Activated CD4-positive, CD25-positive, alpha-beta regulatory T cell treated with anti-CD3 and anti-CD28 coated beads, Interleukin-2, amount 50 U/mL, for 24 hours (primary cell): Measurements from ENCODE around the gene SBNO1.
"Not testable (repeated sequence)": the region's sequence is repeated elsewhere in the genome, so short reads cannot be mapped to it uniquely, and the experiment has no call there.

Experiments
- ATAC-seq, 2 donors: fragments of 150-1000 bp; cut with Tn5 transposase; one replicate each; pipeline ENCODE4 v1.10.0; 2021; ENCODE audit warnings: mild to moderate bottlenecking in 1 of 2, moderate library complexity in 1 of 2

SBNO1 gene

DNA sequence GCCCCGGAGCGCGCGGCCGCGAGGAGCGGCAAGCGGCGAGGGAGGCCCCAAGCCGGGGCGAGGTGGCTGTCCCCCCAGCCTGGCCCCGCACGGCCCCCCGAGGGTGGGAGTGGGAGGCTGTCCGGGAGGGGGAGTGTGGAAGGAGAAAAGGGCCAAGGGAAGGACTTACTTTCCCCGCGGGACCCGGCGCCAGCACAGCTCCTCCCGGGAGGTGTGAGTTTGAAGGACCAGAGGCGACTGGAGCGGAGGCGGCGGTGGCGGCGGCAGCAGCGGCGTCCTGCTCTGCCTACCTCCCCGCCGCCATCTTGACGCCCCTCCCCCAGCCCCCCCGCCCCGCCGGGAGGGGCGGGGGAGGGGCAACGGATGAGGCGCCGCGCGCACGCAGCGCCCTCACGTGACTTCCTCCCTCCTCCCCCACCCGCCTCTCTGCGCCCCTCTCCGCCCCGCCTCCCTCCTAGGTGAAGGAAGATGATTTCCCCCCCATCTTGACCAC, at the start of gene SBNO1:
Gene SBNO1 (minus strand): TSS at position 316 of the 493 bp plus-strand sequence. CDS start 14,406 bp downstream, outside the sequence.
- peak; percentile 42 to 47 for ATAC-seq

DNA sequence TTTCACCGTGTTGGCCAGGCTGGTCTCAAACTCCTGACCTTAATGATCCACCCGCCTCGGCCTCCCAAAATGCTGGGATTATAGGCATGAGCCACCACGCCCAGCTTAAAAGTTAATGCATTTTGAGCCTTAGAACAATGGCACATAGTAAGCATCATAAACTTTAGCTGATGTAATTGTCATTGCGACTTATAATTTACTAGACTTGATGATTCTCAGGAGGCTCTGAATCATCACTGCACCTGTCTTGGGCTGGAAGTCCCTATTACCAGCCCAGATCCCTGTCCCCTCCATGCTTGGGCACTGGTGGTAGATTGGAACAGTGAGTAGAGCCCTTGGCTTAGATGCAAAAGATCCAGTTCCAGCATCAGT, 45.4 kb upstream of the SBNO1 start:
- ATAC-seq = no peak

DNA sequence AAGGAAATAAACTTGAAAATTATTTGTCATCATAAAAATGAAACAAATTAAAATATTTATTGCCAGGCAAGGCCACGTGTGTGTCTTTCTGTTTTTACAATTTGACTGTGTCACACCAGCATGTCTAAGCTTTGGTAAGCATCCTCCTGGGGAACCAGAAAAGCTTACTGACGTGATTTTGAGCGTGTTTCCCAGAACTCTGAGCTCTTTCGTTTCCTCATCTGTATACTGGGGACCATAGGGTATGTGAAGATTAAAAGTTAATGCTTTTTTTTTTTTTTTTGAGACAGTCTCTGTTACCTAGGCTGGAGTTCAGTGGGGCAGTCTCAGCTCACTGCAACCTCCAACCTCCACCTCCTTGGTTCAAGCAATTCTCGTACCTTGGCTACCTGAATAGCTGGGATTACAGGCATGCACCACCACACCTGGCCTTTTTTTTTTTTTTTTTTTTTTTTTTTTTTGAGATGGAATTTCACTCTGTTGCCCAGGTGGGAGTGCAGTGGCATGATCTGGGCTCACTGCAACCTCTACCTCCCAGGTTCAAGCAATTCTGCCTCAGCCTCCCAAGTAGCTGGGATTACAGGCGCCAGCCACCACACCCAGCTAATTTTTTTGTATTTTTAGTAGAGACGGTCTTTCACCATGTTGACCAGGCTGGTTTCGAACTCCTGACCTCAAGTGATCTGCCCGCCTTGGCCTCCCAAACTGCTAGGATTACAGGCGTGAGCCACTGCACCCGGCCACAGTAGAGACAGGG, 44.8 kb upstream of the SBNO1 start:
- ATAC-seq = peak in 1 of 2 donors; percentile 21

DNA sequence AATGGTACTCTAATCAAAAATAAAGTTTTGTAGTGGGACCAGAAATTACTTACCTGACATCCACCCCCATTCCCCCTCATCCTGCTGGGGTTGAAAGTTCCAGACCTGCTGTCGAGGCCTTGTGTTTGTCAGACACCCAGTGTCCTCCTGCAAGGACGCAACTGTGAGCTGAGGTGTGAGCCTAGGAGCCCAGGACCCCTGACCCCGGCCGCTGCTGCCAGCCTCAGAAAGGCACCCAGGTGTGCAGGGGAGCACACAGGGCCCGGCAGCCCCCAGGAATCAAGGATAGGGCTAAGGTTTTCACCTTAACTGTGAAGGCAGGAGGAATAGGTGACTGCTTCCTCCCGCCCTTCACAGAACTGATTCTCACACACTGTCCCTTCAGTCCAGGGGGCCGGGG, 44.0 kb upstream of the SBNO1 start:
- ATAC-seq = not testable (repeated sequence)

DNA sequence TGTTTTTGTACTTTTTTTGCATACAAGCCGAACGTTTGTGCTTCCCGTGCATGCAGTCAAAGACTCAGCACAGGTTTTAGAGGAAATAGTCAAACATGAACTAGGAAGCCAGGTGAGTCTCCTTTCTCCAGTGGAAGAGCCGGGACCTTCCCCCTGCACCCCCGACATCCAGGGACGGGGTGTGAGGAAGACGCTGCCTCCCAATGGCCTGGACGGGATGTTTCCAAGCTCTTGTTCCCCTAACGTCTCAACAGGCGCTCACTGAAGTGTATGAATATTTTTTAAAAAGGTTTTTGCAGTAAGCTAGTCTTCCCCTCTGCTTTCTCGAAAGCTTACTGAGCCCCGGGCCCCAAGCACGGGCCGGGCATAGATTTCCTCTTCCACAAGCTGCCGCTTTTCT, 43.3 kb upstream of the SBNO1 start:
- ATAC-seq = not testable (repeated sequence)

DNA sequence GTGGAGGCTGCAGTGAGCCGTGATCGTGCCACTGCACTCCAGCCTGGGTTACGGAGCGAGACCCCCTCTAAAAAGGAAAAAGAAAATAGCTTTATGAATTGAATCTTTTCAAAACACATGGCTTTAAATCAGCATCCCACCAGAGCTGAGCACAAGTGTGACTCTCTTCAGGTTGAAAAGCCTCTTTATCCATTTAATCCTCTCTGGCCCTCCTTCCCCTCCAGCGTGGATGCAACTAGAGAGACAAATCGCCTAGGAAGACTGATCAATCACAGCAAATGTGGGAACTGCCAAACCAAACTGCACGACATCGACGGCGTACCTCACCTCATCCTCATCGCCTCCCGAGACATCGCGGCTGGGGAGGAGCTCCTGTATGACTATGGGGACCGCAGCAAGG, 42.6 kb upstream of the SBNO1 start:
- ATAC-seq = not testable (repeated sequence)

DNA sequence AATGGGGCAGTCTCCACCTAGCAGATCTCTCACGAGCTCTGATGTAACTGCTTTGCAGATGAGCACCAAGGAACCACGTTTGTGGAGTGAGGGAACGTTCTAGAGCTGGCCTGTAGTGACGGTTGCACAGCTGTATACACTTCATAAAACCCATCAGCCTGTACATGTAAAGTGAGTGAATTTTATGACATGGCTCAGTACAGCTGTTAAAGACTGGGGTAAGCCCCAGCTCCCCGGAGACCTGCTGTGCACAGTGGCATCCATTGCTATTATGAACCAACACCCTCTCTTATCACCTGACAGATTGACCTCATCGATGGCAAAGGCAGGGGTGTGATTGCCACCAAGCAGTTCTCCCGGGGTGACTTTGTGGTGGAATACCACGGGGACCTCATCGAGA, 39.9 kb upstream of the SBNO1 start:
- peak in 1 of 2 donors; percentile 21 for ATAC-seq

DNA sequence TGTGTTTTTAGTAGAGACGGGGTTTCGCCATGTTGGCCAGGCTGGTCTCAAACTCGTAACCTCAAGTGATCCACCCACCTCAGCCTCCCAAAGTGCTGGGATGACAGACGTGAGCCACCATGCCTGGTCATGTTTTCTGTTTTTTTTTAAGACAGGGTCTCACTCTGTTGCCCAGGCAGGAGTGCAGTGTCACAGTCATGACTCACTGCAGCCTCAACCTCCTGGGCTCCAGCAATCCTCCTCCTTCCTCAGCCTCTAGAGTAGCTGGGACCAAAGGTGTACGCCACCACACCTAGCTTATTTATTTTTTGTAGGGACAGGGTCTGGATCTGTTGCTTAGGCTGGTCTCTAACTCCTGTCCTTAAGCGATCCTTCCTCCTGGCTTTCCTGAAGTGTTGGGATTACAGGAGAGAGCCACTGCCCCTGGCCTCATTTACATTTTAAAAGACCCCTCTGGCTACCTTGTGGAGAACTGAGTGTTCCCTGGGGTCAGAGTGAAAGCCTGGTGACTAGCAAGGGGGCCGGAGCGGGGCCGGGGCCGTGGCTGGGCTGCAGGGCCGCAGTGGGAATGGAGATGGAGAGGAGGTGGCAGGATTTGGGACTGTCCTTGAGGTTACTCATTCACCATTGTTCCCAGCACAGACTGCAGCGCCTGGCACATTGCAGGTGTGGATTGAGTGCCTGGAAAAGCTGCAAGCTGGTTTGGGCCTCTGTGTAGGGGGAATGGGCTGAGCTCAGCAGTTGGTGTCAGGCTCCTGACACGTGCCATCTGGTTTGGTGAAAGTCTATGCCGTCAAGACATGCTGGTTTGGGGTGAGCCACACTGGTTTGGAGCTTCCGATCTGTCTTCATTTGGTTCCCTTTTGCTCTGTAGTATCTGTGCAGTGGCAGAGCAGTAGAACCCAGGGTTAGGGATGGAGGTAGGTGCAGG, 37.4 kb upstream of the SBNO1 start:
- no peak for ATAC-seq

DNA sequence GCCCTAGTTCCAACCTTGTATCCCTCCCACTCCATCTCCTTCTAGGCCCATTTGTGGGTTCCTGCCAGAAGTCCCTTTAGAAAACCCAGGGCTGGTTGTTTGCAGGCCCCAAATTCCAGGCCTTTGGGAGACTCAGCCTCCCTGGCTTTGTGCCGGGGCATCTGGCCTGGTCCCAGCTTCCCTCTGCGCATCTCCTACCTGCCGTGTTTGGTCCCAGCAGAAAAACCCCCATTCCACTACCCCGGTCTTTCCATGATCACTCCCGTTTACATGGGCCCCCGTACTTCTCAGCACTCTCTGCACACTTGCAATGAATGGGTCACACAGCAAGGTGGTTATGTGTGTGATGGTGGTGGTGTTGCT, 34.6 kb upstream of the SBNO1 start:
- ATAC-seq = no peak

DNA sequence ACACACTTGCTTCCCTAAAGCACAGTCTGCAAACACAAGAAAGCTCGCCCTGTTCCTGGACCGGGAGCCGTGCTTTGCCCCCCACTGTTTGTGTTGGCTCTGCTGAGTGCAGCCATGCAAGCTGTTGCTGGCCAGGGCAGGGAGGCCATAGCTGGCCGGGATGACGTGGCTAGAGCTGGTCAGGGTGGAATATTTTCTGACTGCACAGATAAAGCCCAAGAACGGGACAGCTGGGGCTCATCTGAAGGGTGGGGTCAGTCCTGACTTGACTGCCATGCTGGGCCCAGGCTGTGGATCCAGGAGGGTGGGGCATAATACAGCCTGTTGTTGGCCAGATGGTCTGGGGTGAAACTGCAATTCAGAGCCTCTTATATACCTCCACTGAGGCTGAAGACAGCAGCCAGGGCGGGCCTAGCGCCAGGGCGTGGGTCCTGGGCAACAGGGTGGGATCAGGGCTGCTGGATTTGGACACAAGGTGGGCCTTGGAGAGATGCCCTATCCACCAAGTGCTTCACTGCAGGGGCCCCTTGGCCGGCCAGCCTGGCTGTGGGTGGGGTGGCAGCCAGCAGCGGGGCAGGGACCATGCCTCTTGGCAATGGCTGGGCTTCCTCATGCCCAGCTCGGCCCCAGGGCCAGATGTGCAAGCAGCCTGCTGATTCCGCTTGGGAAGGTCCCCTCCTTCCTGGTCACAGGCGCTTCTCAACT, 34.1 kb upstream of the SBNO1 start:
- no peak for ATAC-seq

DNA sequence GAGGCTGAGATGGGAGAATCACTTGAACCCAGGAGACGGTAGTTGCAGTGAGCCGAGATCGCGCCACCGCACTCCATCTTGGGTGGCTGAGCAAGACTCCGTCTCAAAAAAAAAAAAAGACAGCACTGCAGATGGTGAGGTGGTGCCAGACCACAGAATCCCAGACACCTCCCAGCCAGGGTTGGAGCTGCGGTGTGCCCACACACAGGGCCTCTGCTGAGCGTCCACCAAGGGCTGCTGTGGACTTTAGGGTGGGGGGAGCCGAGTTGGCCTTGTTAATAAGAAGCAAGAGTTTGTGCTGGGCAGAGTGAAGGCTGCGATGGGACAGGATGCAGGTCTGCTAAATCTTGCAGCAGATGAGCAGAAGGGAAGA, 33.5 kb upstream of the SBNO1 start:
- no peak for ATAC-seq

DNA sequence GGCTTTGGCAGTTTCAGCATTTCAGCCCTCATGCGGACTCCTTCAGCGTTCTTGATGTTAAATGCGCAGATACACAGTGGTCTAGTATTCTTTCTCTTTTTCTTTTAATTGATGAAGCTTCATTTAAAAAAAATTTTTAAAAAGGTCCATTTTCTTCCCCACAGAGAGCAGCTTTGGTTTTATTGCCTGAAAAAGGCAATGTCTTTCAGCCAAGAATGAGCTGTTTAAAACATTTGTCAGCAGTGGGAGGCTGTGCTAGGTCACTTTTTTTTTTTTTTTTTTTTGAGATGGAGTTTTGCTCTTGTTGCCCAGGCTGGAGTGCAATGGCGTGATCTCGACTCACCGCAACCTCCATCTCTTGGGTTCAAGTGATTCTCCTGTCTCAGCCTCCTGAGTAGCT, 32.8 kb upstream of the SBNO1 start:
- ATAC-seq = no peak

DNA sequence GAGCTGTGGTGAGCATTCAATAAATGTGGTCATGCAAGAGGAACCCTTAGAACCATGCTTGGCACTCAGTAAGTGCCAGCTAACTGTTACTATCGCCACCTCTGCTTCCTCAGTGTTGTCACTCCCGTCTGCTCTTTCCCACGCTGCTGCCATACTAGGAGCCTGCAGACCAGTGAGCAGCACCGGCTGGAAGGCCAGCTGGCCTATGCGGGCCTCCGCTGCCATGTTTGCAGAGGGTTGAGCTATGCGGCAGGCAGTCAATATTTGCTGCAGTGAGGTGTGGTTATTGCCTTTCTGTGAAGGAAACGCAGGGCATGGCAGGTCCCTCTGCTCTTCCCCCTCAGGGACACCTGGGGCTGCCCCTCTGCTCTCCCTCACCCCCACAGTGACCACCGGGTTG, 32.3 kb upstream of the SBNO1 start:
- ATAC-seq = no peak

DNA sequence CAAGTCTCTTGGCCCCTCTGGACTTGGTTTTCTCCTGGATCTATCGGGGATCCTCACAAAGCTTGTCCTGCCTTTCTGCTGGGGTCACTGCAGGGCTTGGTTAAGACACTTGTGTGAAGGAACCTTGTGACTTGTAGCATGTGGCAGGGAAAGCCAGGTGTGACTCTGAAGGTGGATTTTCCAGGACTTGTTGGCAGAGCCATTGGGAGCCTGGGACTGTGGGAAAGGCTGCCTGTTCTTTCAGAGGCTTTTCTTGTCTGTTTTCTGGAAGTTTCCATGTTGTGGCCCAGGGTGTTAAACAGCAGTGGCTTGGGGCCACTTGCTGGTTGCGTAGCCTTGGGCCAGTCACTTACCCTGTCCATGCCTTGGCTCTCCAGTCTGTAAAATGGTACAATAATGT, 31.9 kb upstream of the SBNO1 start:
- ATAC-seq = no peak

DNA sequence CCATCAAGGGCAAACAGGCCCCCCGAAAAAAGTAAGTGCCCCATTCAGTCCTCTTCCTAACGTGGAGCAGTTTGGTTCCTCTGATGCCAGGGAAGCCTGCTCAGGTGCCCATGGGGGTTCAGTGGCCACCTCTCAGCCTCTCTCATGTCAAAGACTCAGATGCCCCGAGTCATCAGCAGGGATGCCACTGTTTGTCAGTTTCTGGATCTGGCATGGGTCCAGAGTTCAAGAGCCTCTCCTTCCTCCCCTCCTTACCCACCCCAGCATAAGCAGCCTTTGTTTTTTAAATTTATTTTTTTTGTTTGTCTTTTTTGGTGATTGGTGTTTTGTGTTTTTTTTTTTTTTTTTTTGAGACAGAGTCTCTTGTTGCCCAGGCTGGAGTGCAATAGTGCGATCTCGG, 30.6 kb upstream of the SBNO1 start:
- ATAC-seq = no peak

DNA sequence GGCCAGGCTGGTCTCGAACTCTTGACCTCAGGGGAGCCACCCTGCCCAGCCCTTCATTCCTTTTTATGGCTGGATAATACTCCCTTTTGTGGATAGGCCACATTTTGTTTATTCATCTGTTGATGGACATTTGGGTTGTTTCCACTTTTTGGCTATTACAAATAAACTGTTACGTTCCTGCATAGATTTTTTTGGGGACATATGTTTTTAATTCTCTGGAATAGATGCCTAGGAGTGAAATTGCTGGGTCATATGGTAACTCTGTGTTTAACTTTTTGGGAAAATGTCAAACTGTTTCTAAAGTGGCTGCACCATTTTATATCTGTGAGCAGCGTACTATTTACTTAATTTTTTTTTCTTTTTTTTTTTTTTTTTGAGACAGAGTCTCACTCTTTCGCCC, 29.1 kb upstream of the SBNO1 start:
- no peak for ATAC-seq

DNA sequence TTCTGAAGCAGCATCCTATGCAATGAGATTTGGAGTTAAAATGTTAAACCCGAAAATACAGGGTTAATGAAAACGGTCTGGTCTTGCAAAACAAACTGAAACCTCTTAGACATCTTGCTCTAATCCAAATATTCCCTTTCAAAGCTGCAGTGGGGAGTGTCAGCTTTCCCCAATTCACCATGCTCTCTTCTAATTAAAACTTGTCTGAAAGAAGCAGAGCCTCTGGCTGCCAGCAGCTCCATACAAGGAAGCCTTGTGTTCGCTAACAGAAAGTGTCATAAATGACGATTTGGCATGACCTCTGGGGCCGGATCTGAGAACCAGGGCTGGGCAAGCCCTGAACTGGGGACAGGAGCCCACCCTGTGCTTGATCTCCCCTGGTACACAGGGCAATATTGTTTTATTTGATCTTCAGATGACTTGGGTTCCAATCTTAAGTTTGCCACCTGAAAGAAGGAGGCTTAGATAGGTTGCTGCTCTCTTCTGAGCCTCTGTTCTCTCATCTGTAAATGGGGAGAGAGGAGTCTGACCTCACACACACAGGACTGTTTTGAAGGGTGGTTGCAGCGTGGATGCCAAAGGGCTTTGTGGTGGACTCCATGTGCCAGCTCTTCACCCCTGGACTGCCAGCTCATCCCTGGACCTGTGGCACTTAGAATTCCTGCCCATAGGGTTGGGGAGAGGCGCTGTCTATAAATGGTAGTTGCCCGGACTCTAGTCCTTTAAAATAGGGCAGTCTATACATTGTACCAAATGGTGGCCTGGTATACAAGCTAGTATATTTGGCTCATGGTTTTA, 27.1 kb upstream of the SBNO1 start:
- no peak for ATAC-seq

DNA sequence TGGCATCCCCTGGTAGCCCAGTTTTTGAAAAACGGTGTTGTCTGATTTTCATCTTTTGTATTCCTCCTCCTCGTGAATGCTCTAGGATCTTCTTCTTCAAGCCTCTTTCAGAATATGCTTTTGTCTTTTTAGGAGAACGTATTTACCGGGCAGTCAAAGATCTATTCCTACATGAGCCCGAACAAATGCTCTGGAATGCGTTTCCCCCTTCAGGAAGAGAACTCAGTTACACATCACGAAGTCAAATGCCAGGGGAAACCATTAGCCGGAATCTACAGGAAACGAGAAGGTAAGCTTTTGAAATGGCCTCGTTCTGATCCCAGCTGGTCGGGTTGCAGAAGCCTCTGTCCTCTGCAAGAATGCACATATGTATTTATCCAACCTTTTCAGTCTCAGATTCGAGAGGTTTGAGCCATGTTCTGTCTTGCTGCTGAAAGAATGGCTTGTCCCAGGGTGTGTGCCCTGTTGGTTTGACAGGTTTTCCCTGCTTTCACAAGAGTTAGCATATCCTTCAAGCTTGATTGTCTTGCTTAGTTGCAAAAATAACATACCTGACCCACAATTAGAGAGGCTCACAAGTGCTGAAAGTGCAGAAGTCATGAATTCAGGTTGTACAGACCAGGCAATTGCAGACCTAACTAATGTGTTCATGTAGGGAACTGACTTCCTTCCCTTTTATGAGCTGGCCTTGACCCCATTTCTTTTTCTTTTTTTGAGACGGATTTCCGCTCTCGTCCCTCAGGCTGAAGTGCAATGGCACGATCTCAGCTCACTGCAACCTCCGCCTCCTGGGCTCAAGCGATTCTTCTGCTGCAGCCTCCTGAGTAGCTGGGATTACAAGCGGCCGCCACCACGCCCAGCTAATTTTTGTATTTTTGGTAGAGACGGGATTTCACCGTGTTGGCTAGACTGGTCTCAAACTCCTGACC, 26.1 kb upstream of the SBNO1 start:
- ATAC-seq = no peak

DNA sequence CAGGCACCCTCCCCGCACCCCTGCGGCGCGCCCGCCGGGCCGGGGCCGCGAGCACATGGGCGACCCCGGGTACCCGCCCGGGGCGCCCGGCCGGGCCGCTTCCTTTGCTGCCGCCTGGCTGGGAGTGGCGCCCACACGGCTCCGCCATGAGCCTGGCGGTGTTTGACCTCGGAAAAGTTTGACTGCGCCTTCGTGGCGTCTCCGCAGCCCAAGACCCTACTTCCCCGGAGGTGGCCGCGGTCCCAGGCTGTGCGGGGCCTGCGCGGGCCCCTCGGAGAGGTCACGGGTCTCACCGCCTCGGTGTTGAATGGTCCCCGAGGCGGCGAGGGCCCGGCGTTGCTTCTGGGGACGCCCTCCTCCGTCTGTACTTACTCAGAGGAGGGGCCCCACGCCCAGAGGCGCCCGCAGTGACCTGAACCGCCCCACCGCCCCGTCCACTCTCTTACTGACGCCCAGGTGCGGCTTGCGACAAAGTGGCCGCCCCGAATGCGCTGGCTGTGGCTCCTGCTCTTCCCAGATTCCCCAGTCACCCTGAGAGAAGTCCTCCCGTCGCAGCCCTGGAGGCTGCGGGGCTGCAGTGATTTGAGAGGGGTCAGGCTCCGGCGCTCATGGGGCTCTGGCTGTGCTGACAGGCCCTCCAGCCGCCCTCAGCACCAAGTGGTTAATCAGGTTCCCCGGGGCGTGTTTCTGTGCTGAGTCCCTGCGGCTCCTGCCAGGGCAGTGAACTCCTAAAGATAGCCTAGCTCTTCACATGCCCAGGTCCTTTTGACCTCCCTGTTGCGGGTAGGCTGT, 25.1 kb upstream of the SBNO1 start:
- ATAC-seq = peak; percentile 23 to 28

DNA sequence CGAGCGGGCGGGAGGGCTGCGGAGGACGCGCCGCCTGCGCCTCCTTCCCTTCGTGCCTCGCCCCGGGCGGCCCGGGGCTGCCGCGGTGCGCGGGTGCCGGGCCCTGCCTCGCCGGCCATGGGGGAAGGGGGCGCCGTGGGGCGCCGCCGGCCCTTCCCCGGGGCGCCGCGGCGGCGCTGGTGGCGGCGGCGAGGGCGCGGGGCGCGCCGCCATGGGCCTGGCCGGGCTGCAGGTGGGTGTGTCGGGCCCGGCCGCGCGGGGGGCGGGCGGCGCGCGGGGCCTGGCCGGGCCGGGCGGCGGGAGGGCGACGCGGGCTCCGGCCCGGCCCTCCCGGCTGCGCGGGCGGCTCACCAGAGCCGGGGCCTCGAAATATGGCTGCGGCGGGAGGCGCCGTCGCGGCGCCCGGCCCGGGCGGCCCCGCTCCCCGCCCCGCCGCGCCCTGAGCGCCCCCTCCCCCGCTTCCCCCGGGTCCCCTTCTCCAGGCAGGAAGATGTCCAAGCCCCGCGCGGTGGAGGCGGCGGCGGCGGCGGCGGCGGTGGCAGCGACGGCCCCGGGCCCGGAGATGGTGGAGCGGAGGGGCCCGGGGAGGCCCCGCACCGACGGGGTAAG, 24.4 kb upstream of the SBNO1 start:
- peak; percentile 1 to 8 for ATAC-seq
